Measurements from ENCODE around the gene AHSP. TPM values are rescaled to one million over a fixed set of nuclear protein-coding genes. Genes with fewer than 3 reads are reported as not detected.

AHSP gene
- total RNA-seq, 1 donor from 2014 or later = not detected

DNA sequence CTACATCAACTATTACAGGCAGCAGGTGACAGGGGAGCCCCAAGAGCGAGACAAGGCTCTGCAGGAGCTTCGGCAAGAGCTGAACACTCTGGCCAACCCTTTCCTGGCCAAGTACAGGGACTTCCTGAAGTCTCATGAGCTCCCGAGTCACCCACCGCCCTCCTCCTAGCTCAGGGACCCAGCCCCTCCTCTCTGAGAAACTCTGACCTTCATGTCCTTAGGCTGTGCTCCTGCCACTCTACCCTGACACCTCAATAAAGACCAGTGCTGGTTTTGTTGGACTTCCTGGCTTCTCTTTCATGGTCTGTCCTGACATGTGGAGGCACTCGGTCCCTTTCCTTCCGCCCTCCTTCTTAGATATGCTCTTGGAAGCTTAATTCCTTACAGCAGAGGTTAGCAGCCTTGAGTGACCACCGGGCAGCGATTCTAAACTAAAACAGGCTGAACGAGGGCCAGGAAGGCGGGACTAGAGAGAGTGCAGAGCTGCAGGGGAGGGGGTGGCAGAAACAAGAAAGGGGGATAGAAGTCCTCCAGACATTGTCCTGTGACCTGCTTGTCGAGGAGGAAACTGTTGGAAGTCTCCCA is 915 bp downstream of the AHSP start:
- peak; percentile 64 for DNase-seq (ENCODE audit: extremely low spot score, unreplicated experiment)
- Mint-ChIP-seq H3K36me3 (ENCODE audit: unreplicated experiment) (no peaks in the 10 kb centered on the region), H3K4me1 (ENCODE audit: unreplicated experiment) (peaks cover 5% of the 10 kb centered on the region), H3K27me3 (ENCODE audit: unreplicated experiment) (peaks cover 36% of the 10 kb centered on the region), H3K4me3 (ENCODE audit: unreplicated experiment) (no peak overlapping the region), H3K9me3 (ENCODE audit: unreplicated experiment) (no peaks in the 10 kb centered on the region), H3K27ac (ENCODE audit: unreplicated experiment) (no peak overlapping the region)
- TF ChIP-seq, protein P1, sequence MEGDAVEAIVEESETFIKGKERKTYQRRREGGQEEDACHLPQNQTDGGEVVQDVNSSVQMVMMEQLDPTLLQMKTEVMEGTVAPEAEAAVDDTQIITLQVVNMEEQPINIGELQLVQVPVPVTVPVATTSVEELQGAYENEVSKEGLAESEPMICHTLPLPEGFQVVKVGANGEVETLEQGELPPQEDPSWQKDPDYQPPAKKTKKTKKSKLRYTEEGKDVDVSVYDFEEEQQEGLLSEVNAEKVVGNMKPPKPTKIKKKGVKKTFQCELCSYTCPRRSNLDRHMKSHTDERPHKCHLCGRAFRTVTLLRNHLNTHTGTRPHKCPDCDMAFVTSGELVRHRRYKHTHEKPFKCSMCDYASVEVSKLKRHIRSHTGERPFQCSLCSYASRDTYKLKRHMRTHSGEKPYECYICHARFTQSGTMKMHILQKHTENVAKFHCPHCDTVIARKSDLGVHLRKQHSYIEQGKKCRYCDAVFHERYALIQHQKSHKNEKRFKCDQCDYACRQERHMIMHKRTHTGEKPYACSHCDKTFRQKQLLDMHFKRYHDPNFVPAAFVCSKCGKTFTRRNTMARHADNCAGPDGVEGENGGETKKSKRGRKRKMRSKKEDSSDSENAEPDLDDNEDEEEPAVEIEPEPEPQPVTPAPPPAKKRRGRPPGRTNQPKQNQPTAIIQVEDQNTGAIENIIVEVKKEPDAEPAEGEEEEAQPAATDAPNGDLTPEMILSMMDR (IDR thresholded peaks at IDR 0.05) = no peak

DNA sequence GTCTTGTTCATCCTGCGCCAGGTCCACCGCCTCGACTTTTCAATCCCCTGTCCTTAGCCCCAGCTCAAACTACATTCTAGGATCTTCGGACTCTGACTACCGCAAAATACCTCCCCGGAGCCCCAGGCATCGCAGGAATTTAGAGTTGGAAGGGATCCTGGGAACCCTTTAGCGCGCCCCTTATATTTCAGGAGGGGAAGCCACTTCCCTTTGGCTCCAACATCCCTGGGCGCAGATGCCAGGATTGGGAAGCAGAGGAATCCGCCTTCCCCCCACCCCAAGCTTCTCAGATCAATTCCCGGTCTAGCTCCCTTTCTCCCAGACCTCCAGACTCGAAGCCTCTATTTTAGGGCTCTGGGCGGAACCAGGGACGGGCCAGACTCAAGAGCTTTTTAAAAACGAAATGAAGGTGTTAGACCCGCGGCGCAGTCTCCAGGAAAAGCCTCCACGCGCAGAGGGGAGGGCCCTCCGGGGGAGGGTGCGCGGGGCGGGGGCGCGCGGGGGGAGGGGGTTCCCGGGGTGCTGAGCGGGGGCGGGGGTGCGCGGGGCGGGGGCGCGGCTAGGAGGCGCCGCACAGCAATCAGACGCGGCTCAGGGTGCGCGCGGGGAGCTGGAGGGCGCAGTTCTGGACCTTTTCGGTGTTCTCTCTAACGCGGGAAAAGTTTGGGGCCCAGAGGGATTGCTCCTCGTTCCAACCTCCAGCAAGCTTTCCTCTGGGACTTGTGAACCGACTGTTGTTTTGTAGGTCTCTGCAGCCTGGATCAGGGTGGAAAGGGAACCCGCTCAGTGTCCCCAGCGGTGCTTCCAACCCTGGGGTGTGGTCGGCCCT is 1.6 kb downstream of the AHSP start:
- H3K9me3 Mint-ChIP-seq (ENCODE audit: unreplicated experiment) = no peaks in the 10 kb centered on the region
- H3K27ac Mint-ChIP-seq (ENCODE audit: unreplicated experiment) = no peak overlapping the region
- H3K36me3 Mint-ChIP-seq (ENCODE audit: unreplicated experiment) = no peaks in the 10 kb centered on the region
- TF ChIP-seq, protein P1 (IDR thresholded peaks at IDR 0.05) = no peak
- no peak for DNase-seq (ENCODE audit: extremely low spot score, unreplicated experiment)
- H3K27me3 Mint-ChIP-seq (ENCODE audit: unreplicated experiment) = peaks cover 40% of the 10 kb centered on the region
- H3K4me1 Mint-ChIP-seq (ENCODE audit: unreplicated experiment) = peaks cover 5% of the 10 kb centered on the region
- peak overlapping the region; percentile 63 for H3K4me3 Mint-ChIP-seq (ENCODE audit: unreplicated experiment)

DNA sequence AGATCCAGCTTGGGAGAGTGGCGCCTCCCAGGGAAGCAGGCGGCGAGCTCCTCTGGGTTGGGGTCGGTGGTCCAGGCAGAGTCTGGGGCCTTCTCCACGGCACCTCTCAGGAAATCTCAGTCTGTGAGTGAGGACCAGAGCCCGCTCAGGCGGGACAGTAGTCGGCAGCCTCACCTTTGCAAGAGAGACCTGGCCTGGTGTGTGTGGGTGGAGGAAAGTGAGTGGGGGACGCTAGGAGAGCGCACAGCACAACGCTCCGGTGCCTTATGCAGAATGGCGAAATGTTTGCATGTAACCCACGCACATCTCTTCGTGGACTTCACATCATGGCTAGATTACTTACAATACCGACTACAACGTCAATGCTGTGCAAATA is 2.2 kb downstream of the AHSP start:
- H3K36me3 Mint-ChIP-seq (ENCODE audit: unreplicated experiment) = no peaks in the 10 kb centered on the region
- H3K27ac Mint-ChIP-seq (ENCODE audit: unreplicated experiment) = no peak overlapping the region
- H3K9me3 Mint-ChIP-seq (ENCODE audit: unreplicated experiment) = no peaks in the 10 kb centered on the region
- H3K4me3 Mint-ChIP-seq (ENCODE audit: unreplicated experiment) = no peak overlapping the region
- TF ChIP-seq, protein P1 (IDR thresholded peaks at IDR 0.05) = no peak
- DNase-seq (ENCODE audit: extremely low spot score, unreplicated experiment) = no peak
- H3K27me3 Mint-ChIP-seq (ENCODE audit: unreplicated experiment) = peaks cover 38% of the 10 kb centered on the region
- H3K4me1 Mint-ChIP-seq (ENCODE audit: unreplicated experiment) = peaks cover 5% of the 10 kb centered on the region

DNA sequence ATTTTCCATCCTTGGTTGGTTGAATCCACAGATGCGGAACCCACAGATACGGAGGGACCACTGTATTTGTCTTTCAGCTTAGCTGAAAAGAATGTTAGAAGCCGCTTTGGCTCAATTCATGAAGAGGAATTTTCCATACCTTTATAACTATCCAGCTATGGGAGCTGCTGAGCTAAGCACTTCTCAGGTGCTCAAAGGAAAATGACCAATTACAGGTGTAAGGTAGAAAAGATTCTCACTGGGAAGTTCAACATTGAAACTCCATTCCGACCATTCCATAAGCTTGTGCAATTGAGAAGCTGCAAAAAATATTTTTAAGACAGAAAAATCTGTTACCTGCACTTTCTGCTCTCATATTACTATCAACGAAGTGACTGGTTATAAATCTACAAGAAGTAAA is 2.7 kb downstream of the AHSP start:
- no peaks in the 10 kb centered on the region for H3K36me3 Mint-ChIP-seq (ENCODE audit: unreplicated experiment)
- H3K9me3 Mint-ChIP-seq (ENCODE audit: unreplicated experiment) = no peaks in the 10 kb centered on the region
- TF ChIP-seq, protein P1 (IDR thresholded peaks at IDR 0.05) = no peak

DNA sequence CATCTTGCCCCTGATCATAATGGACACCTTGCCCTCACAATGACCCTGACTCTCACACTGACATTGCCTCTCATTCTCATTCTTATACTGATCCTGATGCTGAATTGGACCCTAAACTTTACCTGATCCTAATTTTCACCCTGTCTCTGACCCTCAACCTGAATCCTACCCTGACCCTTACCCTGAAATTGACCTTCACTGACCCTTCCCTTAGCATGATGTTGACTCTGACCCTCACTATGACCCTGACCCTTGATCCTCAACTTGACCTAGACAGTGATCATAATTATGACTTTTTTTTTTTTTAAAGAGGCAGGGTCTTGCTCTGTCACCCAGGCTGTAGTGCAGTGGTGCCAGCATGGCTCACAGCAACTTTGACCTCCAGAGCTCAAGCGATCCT is 3.4 kb downstream of the AHSP start:
- Mint-ChIP-seq H3K27ac (ENCODE audit: unreplicated experiment) (no peak overlapping the region), H3K4me3 (ENCODE audit: unreplicated experiment) (no peak overlapping the region), H3K27me3 (ENCODE audit: unreplicated experiment) (peaks cover 35% of the 10 kb centered on the region), H3K4me1 (ENCODE audit: unreplicated experiment) (peaks cover 5% of the 10 kb centered on the region), H3K36me3 (ENCODE audit: unreplicated experiment) (no peaks in the 10 kb centered on the region), H3K9me3 (ENCODE audit: unreplicated experiment) (no peaks in the 10 kb centered on the region)
- TF ChIP-seq, protein P1 (IDR thresholded peaks at IDR 0.05) = no peak
- DNase-seq (ENCODE audit: extremely low spot score, unreplicated experiment) = no peak

More for the DNA sequence above, 2.7 kb downstream of the AHSP start:
- H3K4me3 Mint-ChIP-seq (ENCODE audit: unreplicated experiment) = no peak overlapping the region
- H3K27ac Mint-ChIP-seq (ENCODE audit: unreplicated experiment) = no peak overlapping the region
- DNase-seq (ENCODE audit: extremely low spot score, unreplicated experiment) = no peak
- H3K27me3 Mint-ChIP-seq (ENCODE audit: unreplicated experiment) = peaks cover 37% of the 10 kb centered on the region
- H3K4me1 Mint-ChIP-seq (ENCODE audit: unreplicated experiment) = peaks cover 5% of the 10 kb centered on the region

Data from osteocyte (in vitro differentiated cells).